ENCODE data around the gene UBE2J2.

The UBE2J2 gene

GRCh38 chr1:1213345-1214265, 60.0 kb downstream of the UBE2J2 start, which contains the start of gene TNFRSF4:
TNFRSF4 (minus strand) TSS chr1:1214153; CDS start chr1:1214127, 26 bp downstream.
- H3K4me2 ChIP-seq (ENCODE audit: low read length) = no peak within 1 kb of the TSS
- no peak within 1 kb of the TSS for H3K27ac ChIP-seq
- H3K27me3 ChIP-seq (ENCODE audit: control insufficient read depth, insufficient read depth, low read length) = no peaks in the 10 kb centered on the region
- TF ChIP-seq, protein P1, sequence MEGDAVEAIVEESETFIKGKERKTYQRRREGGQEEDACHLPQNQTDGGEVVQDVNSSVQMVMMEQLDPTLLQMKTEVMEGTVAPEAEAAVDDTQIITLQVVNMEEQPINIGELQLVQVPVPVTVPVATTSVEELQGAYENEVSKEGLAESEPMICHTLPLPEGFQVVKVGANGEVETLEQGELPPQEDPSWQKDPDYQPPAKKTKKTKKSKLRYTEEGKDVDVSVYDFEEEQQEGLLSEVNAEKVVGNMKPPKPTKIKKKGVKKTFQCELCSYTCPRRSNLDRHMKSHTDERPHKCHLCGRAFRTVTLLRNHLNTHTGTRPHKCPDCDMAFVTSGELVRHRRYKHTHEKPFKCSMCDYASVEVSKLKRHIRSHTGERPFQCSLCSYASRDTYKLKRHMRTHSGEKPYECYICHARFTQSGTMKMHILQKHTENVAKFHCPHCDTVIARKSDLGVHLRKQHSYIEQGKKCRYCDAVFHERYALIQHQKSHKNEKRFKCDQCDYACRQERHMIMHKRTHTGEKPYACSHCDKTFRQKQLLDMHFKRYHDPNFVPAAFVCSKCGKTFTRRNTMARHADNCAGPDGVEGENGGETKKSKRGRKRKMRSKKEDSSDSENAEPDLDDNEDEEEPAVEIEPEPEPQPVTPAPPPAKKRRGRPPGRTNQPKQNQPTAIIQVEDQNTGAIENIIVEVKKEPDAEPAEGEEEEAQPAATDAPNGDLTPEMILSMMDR (IDR thresholded peaks at IDR 0.05) = no peak
- H3K79me2 ChIP-seq = no peaks in the 10 kb centered on the region
- no peak within 1 kb of the TSS for H2AFZ ChIP-seq
- H3K4me3 ChIP-seq (ENCODE audit: low read depth, low read length) = no peak within 1 kb of the TSS
- H3K4me1 ChIP-seq = no peaks in the 10 kb centered on the region
- H3K36me3 ChIP-seq (ENCODE audit: control insufficient read depth, insufficient read depth, low read length) = no peaks in the 10 kb centered on the region
- H3K9me3 ChIP-seq (ENCODE audit: control insufficient read depth, low read length) = no peaks in the 10 kb centered on the region
- no peak within 1 kb of the TSS for H3K9ac ChIP-seq

DNA sequence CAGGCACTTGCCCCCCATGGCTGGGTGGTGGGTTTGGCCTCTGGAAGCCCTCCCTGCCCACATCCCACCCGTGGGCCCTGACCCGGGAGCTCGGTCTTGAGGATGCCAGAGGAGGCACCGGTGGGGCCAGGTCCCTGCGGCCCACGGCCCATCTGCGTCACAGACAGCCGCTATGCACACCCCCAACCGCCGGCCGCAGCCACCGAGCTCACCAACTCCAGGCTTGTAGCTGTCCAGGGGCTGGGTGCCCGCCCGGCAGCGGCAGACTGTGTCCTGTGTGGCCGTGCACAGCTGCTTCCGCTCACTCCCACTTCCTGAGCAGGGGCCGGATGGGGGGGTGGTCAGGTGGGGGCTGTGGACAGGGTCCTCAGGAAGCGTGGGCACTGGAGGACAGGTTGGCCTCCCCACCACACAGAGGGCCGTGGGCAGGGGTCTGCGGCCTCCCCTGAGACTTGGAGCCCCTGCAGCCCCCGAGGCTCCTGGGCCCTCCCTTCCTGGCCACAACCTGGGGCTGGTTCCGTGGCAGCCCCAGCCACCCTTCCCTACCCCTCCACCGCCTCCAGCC, 60.8 kb downstream of the UBE2J2 start:
- Histone ChIP-seq H3K9me3 (ENCODE audit: control insufficient read depth, low read length) (no peaks in the 10 kb centered on the region), H3K79me2 (no peaks in the 10 kb centered on the region), H3K27me3 (ENCODE audit: control insufficient read depth, insufficient read depth, low read length) (no peaks in the 10 kb centered on the region), H3K4me1 (no peaks in the 10 kb centered on the region), H2AFZ (no peak overlapping the region), H3K36me3 (ENCODE audit: control insufficient read depth, insufficient read depth, low read length) (no peaks in the 10 kb centered on the region), H3K4me2 (ENCODE audit: low read length) (no peak overlapping the region), H3K9ac (no peak overlapping the region), H3K4me3 (ENCODE audit: low read depth, low read length) (peak overlapping the region; percentile 22), H3K27ac (no peak overlapping the region)
- TF ChIP-seq, protein P1 (IDR thresholded peaks at IDR 0.05) = no peak

DNA sequence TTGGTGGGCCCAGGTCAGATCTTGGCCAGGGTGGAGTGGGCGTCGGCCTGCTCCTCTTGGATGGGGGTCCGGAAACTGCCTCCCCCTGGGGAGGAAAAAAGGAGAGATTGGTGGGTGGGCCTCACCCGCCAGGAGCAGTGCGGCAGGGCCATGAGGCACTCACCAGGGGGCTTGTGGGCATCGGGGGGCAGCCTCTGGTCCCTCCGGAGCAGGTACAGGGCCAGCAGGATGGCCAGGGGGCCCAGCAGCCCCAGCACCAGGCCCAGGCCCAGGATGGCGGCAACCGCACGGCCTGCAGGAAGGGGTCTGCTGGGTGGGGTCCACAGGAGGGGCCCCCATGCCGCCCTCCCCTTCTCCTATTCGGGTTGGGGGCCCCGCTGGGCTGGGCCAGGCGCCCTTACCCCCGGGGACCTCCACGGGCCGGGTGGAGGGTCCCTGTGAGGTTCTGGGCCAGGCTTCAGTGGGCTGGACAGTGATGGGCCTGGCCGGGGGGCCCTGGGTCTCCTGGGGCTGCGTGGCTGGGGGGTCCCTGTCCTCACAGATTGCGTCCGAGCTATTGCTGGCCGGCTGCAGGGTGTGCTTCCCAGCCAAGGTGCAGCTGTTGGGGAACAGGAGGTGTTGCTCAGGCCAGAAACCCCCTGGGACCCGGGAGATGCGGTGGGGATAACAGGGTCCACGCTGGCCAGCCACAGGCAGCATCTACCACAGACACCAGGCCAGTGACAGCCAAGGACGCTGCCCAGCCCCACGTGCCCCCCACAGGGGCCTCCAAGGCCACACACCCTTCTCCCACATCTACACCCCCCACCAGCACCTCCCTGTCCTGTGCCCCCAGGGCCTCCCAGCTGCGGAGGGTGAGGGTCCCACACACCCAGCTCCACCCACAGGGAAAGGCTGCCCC, 61.9 kb downstream of the UBE2J2 start:
- Histone ChIP-seq H3K4me1 (no peaks in the 10 kb centered on the region), H3K9me3 (ENCODE audit: control insufficient read depth, low read length) (no peaks in the 10 kb centered on the region), H3K4me3 (ENCODE audit: low read depth, low read length) (no peak overlapping the region), H2AFZ (no peak overlapping the region), H3K36me3 (ENCODE audit: control insufficient read depth, insufficient read depth, low read length) (no peaks in the 10 kb centered on the region), H3K4me2 (ENCODE audit: low read length) (no peak overlapping the region), H3K27ac (no peak overlapping the region), H3K79me2 (no peaks in the 10 kb centered on the region), H3K9ac (no peak overlapping the region), H3K27me3 (ENCODE audit: control insufficient read depth, insufficient read depth, low read length) (no peaks in the 10 kb centered on the region)
- TF ChIP-seq, protein P1 (IDR thresholded peaks at IDR 0.05) = no peak

DNA sequence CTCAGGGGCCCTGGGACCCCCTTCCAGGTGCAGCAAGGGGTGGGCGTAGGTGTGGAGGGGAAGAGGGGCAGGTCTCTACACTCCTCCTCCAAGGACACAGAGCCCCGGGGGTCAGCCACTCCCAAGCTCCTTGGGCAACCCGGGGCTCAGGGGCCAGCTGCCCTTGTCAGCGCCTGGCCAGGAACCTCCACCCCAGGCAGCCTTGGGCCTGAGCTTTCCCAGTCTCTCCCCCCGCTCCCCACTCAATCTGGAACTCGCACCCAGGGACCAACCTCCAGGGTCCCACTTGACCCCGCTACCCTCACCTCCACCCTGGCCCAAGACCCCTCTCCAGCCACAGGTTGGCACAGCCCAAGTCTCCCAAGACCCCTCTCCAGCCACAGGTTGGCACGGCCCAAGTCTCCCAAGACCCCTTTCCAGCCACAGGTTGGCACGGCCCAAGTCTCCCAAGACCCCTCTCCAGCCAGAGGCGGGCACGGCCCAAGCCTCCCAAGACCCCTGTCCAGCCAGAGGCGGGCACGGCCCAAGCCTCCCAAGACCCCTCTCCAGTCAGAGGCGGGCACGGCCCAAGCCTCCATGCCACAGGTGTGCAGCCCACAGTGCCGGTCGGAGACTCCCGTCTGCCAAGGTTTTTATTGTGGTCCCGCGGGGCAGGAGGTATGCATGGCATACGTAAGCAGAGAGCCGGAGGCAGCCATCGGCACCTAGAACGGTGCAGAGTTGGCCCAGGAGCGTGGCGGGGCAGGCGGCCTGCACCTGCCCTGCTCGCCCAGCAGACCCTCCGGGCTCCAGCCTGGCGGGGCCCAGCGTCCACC, 62.7 kb downstream of the UBE2J2 start:
- no peaks in the 10 kb centered on the region for H3K27me3 ChIP-seq (ENCODE audit: control insufficient read depth, insufficient read depth, low read length)
- TF ChIP-seq, protein P1 (IDR thresholded peaks at IDR 0.05) = no peak
- H3K4me2 ChIP-seq (ENCODE audit: low read length) = no peak overlapping the region
- no peak overlapping the region for H3K4me3 ChIP-seq (ENCODE audit: low read depth, low read length)
- no peaks in the 10 kb centered on the region for H3K79me2 ChIP-seq
- H2AFZ ChIP-seq = no peak overlapping the region
- H3K9ac ChIP-seq = no peak overlapping the region
- H3K27ac ChIP-seq = no peak overlapping the region
- H3K9me3 ChIP-seq (ENCODE audit: control insufficient read depth, low read length) = no peaks in the 10 kb centered on the region
- H3K36me3 ChIP-seq (ENCODE audit: control insufficient read depth, insufficient read depth, low read length) = no peaks in the 10 kb centered on the region
- H3K4me1 ChIP-seq = no peaks in the 10 kb centered on the region

Measured in parathyroid adenoma (tissue), 2 donors.